GM18505 (cell line): ENCODE results near the gene RPL19.

ENCODE experiments used
- ATAC-seq: cut with Tn5 transposase; IDR thresholded peaks from one replicate; pipeline ENCODE4 v1.9.1; 2021; ENCODE audit not compliant: unreplicated experiment
- POLR2A ChIP-seq: IDR thresholded peaks from 4 replicates; pipeline ENCODE4 v1.6.1; 2011; ENCODE audit warnings: borderline replicate concordance; ENCODE audit not compliant: insufficient read depth, insufficient read length; ENCODE audit errors: extremely low read depth

The RPL19 gene

GRCh38 chr17:39231591-39232551 lies 31.8 kb downstream of the RPL19 start:
- no peak for TF ChIP-seq POLR2A
- ATAC-seq: no peak

- TF ChIP-seq POLR2A: no peak
- no peak for ATAC-seq
These were observed 35.7 kb downstream of the RPL19 start for GRCh38 chr17:39235555-39236449.

- no peak for ATAC-seq
- no peak for TF ChIP-seq POLR2A
These were observed 36.4 kb downstream of the RPL19 start for GRCh38 chr17:39236450-39236927.

- ATAC-seq: no peak
- TF ChIP-seq POLR2A: no peak
These were observed 36.9 kb downstream of the RPL19 start for GRCh38 chr17:39236981-39237441.

GRCh38 chr17:39237586-39237985 lies 37.5 kb downstream of the RPL19 start:
- TF ChIP-seq POLR2A: no peak
- ATAC-seq: no peak

GRCh38 chr17:39238311-39238972 lies 38.4 kb downstream of the RPL19 start:
- TF ChIP-seq POLR2A: no peak

GRCh38 chr17:39239640-39240314 lies 39.7 kb downstream of the RPL19 start:
- ATAC-seq: no peak
- TF ChIP-seq POLR2A: no peak

More at GRCh38 chr17:39238311-39238972, 38.4 kb downstream of the RPL19 start:
- ATAC-seq: no peak

- ATAC-seq: no peak
- TF ChIP-seq POLR2A: no peak
These were observed 40.5 kb downstream of the RPL19 start for GRCh38 chr17:39240631-39241030.

GRCh38 chr17:39243155-39243554 lies 43.1 kb downstream of the RPL19 start:
- no peak for TF ChIP-seq POLR2A
- ATAC-seq: no peak

- no peak for TF ChIP-seq POLR2A
These were observed 44.0 kb downstream of the RPL19 start for GRCh38 chr17:39244016-39244599.

GRCh38 chr17:39244600-39245570 lies 44.8 kb downstream of the RPL19 start:
- no peak for ATAC-seq
- TF ChIP-seq POLR2A: no peak

More at GRCh38 chr17:39244016-39244599, 44.0 kb downstream of the RPL19 start:
- ATAC-seq: no peak
